ENCODE measurements around the gene HSPB2. TPM values are rescaled to one million over a fixed set of nuclear protein-coding genes. Genes with fewer than 3 reads are reported as not detected.

The HSPB2 gene
- polyA plus RNA-seq, 1 experiment: 0.41 TPM

GRCh38 chr11:111921541-111922230 lies 9.2 kb downstream of the HSPB2 start:
- Histone ChIP-seq H3K27me3 (ENCODE audit: control insufficient read depth, insufficient read depth, low read length) (no peaks in the 10 kb centered on the region), H3K9me3 (ENCODE audit: control insufficient read depth, insufficient read depth, low read length) (no peaks in the 10 kb centered on the region; the same call in 1 of the 2 replicates), H3K4me3 (ENCODE audit: low read depth, low read length) (no peak overlapping the region), H3K27ac (ENCODE audit: low read depth, low read length) (no peak overlapping the region)
- no peak for TF ChIP-seq CTCF (IDR thresholded peaks at IDR 0.05; ENCODE audit: low read depth, low read length)
- ChIA-PET POLR2A (interaction anchor here (0.6 kb wide), 1 partner anchor 1567 kb away, joined by 4 read pairs; no protein-coding TSS in a partner anchor), CTCF (interaction anchor here (0.9 kb wide), 1 partner anchor 10 kb away, joined by 3 read pairs; no protein-coding TSS in a partner anchor)
- DNase-seq (ENCODE audit: low read depth, low spot score): no peak

GRCh38 chr11:111922803-111923202 lies 10.3 kb downstream of the HSPB2 start:
- Histone ChIP-seq H3K27ac (ENCODE audit: low read depth, low read length) (peak overlapping the region; percentile 87), H3K9me3 (ENCODE audit: control insufficient read depth, insufficient read depth, low read length) (no peaks in the 10 kb centered on the region; the same call in 1 of the 2 replicates), H3K27me3 (ENCODE audit: control insufficient read depth, insufficient read depth, low read length) (no peaks in the 10 kb centered on the region), H3K4me3 (ENCODE audit: low read depth, low read length) (no peak overlapping the region)
- no peak for TF ChIP-seq CTCF (IDR thresholded peaks at IDR 0.05; ENCODE audit: low read depth, low read length)
- CTCF ChIA-PET: no interaction called here
- DNase-seq (ENCODE audit: low read depth, low spot score): no peak
- POLR2A ChIA-PET: no interaction called here

GRCh38 chr11:111923351-111923788 lies 10.8 kb downstream of the HSPB2 start:
- DNase-seq (ENCODE audit: low read depth, low spot score): no peak
- CTCF ChIA-PET: no interaction called here
- Histone ChIP-seq H3K9me3 (ENCODE audit: control insufficient read depth, insufficient read depth, low read length) (no peaks in the 10 kb centered on the region; the same call in 1 of the 2 replicates), H3K27ac (ENCODE audit: low read depth, low read length) (peak overlapping the region; percentile 87), H3K27me3 (ENCODE audit: control insufficient read depth, insufficient read depth, low read length) (no peaks in the 10 kb centered on the region), H3K4me3 (ENCODE audit: low read depth, low read length) (no peak overlapping the region)
- POLR2A ChIA-PET: no interaction called here
- TF ChIP-seq CTCF (IDR thresholded peaks at IDR 0.05; ENCODE audit: low read depth, low read length): no peak

- DNase-seq (ENCODE audit: low read depth, low spot score): no peak
- H3K27ac ChIP-seq (ENCODE audit: low read depth, low read length): peak overlapping the region; percentile 87
- H3K27me3 ChIP-seq (ENCODE audit: control insufficient read depth, insufficient read depth, low read length): no peaks in the 10 kb centered on the region
- no peak overlapping the region for H3K4me3 ChIP-seq (ENCODE audit: low read depth, low read length)
- no peak for TF ChIP-seq CTCF (IDR thresholded peaks at IDR 0.05; ENCODE audit: low read depth, low read length)
- H3K9me3 ChIP-seq (ENCODE audit: control insufficient read depth, insufficient read depth, low read length): no peaks in the 10 kb centered on the region; the same call in 1 of the 2 replicates
- POLR2A ChIA-PET: no interaction called here
- CTCF ChIA-PET: no interaction called here
These were observed 11.4 kb downstream of the HSPB2 start for GRCh38 chr11:111923951-111924350.

GRCh38 chr11:111925953-111926352 lies 13.4 kb downstream of the HSPB2 start:
- H3K9me3 ChIP-seq (ENCODE audit: control insufficient read depth, insufficient read depth, low read length): no peaks in the 10 kb centered on the region
- H3K4me3 ChIP-seq (ENCODE audit: low read depth, low read length): no peak overlapping the region
- no peak for DNase-seq (ENCODE audit: low read depth, low spot score)
- no peak for TF ChIP-seq CTCF (IDR thresholded peaks at IDR 0.05; ENCODE audit: low read depth, low read length)
- H3K27me3 ChIP-seq (ENCODE audit: control insufficient read depth, insufficient read depth, low read length): no peaks in the 10 kb centered on the region
- CTCF ChIA-PET: interaction anchor here (1.4 to 2.2 kb wide), 3 partner anchors 8 to 71 kb away, joined by 3 to 13 read pairs (median 8); no protein-coding TSS in a partner anchor
- POLR2A ChIA-PET: interaction anchor here (1.0 to 1.7 kb wide), 5 partner anchors 13 to 55 kb away, joined by 3 to 8 read pairs (median 4); partner anchors contain the start of genes ALG9 and HSPB2
- peak overlapping the region; percentile 24 for H3K27ac ChIP-seq (ENCODE audit: low read depth, low read length)
